ENCODE results near the gene NEAT1.

Gene NEAT1

DNA sequence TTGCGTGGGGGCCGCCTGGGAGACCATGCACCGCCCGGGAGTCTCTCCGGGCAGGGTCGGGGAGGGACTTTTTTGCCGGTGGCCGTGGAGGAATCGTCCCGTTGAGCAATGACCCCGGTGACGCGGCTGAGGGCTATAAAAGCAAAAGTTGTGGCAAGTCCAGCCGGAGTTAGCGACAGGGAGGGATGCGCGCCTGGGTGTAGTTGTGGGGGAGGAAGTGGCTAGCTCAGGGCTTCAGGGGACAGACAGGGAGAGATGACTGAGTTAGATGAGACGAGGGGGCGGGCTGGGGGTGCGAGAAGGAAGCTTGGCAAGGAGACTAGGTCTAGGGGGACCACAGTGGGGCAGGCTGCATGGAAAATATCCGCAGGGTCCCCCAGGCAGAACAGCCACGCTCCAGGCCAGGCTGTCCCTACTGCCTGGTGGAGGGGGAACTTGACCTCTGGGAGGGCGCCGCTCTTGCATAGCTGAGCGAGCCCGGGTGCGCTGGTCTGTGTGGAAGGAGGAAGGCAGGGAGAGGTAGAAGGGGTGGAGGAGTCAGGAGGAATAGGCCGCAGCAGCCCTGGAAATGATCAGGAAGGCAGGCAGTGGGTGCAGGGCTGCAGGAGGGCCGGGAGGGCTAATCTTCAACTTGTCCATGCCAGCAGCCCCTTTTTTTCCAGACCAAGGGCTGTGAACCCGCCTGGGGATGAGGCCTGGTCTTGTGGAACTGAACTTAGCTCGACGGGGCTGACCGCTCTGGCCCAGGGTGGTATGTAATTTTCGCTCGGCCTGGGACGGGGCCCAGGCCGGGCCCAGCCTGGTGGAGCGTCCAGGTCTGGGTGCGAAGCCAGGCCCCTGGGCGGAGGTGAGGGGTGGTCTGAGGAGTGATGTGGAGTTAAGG is at the start of gene NEAT1:
NEAT1 (plus strand) TSS at position 166 of the 883 bp plus-strand sequence.
- DNase-seq (ENCODE audit: low spot score): peak; percentile 80
- no peak for FAIRE-seq

DNA sequence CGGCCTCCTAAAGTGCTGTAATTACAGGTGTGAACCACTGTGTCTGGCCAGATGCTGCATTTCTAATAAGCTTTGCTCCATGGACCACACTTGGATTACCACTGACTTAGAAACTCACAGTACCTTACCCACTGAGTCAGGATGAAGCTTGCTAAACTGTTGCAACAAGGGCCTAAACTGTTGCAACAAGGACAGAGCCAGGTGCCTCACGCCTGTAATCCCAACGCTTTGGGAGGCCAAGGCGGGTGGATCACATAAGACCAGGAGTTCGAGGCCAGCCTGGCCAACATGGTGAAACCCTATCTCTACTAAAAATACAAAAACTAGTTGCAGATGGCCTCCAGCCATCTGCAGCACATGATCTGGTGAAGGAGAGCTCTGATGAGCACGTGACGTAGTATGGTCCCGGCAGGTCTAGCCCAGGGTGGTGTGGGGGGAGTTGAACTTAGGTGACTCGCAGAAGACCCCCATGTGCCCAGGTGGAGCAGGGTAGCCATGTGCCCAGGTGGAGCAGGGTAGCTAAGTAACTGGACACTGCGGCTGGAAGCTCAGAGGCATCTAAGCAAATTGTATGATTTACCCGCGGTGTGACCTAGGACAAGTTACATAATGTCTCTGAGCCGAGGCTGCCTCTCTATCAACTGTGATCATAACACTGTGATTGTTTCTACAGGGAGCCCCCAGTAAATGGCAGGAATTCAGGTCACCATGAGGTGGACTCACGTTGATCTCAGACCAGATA is 48.6 kb upstream of the NEAT1 start:
- FAIRE-seq (no peak), DNase-seq (ENCODE audit: low spot score) (no peak)

DNA sequence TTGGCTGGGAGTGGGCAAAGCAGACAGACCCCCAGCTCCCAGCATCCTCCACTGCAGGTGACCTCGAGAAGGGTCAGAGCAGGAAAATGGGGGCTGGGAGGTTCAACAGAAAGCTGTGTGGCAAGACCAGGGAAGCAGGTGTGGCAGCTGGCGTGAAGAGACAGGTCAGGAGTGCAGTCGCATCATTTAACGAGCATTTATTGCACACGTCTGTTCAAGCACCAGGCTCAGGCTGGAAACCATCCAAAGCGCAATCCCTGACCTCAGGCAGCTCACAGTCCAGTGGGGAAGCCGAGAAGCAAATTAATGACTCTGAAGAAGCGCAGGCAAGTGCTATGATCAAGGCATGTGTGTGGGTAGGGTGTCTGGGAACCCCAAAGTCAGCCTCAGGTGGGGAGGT is 47.6 kb upstream of the NEAT1 start:
- FAIRE-seq (no peak), DNase-seq (ENCODE audit: low spot score) (no peak)

DNA sequence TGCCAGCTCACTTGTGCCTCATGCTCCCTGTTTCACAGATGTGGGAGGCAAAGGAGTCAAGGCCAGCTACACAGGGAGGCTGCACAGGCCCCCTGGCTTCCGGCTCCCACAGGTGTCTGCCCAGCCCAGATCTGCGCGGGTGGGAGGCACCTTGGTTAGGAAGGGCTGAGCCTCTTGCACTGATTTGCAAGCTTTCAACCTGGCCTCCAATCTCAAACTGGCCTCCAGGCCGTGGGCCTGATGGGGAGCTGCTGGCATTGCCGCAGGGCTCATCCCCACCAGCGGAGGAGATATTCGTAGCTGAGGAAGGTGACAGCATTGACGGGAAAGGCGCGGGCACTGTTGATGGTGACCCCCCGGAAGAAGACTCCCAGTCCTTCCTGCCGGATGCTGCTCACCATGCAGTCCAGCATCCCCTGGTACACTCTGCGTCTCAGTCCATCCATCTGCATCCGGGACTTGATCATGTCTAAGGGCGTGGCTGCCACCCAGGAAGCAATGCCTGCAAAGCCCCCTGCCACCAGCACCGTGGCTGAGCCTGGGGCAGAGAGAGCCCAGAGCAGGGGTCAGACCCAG is 46.4 kb upstream of the NEAT1 start:
- no peak for FAIRE-seq
- DNase-seq (ENCODE audit: low spot score): no peak

DNA sequence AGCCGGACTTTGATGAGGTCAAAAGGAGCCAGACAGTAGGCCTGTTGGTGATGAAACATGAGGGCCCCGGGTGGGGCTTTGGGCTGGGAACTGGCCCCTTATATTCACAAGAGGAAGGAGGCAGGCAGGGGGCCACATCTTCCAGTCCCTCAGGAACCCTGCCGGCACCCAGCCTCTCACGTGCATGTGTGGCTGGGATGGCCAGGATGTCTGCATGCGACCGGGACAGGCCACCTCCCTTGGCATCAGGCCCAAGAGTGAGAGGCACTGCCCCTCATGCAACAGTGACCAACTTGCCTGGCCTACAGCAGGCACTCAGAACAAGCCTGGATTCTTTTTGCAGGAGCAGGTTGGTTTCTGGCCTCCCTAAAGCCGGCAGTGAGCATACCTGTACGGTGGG is 45.6 kb upstream of the NEAT1 start:
- FAIRE-seq (no peak), DNase-seq (ENCODE audit: low spot score) (no peak)

DNA sequence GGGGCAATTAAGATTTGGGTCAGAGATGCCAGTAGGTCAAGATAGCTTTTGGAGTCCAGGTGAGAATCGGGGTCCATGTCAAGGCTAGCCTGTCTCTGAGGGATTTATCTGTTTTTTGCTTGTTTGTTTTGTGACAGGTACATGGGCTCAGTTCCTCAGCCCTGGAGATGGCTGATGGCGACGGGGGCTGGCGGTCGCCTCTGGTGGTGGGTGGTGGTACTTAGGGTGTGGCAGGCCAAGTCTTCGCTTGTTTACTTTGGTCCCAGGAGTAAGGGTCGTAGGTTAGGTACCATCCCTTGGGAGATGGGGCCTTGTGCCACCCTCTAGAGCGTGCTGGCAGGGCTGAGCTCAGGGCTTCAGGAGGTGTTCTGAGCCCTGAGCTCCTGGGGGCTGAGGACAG is 44.8 kb upstream of the NEAT1 start:
- DNase-seq (ENCODE audit: low spot score) (no peak), FAIRE-seq (no peak)

DNA sequence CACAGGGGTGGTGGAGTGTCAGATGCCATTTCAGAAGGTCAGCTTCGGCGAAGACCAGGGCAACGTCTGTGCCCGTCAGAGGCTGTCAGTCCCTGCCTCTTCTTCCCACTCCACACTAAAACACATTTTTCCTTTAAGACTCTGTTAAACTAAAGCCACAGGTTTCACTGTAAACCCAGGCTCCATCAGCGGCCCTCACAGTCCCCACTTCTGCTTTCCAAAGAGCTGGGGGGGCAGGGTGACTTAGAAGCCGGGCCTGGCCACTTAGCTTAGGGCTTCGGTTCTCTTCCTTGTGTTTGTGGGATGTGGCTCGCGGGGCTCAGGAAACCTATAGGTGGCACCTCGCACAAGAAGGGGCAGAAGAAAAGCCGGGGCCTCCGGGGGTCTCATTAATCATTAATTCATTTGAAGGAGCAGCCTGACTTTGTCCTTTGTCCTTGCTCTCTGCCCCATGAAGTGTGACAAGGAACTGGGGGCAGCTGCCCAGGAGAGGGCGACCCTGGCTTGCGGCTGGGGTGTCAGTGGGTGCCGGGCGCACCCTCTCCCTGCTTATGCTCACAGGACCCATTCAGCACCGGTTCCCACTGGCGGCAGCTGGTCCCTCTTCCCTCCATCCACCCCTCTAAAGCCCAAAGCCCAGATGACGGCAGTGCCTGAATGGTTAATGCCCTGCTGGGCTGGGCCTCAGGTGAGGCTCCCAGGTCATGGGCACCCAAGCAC is 44.2 kb upstream of the NEAT1 start:
- no peak for DNase-seq (ENCODE audit: low spot score)
- no peak for FAIRE-seq

DNA sequence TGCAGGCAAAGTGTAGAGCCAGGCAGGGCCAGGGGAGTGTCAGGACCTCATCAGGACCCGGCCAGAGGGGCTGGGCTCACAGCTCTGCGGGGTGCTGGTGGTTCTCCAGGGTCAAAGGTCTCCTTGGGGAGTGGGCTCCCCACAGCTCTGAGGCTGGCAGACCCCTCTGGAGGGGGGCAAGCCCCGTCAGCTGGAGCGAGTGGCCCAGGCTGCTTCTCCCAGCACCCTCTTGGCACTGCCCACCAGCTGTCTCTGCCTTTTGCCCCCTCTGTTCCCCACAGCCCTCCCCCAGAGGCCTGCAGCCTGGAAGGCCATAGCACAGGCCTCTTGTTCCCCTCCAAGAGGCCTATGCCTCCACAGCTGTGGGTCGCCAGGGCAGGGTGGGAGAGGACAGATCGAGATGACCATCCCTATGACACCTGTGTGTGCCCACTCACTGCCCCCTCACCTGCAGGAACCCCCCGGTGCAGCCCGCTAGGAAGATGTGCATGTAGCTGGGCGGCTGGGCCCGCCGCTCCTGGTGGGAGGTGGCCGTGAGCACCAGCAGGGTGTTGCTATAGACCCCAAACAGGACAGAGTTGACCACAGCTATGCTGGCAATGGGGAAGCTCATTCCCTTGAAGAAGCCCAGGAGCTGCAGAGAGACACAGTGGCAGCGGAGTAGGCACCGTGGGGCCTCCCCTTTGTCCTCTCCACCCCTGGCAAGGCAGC is 43.5 kb upstream of the NEAT1 start:
- DNase-seq (ENCODE audit: low spot score) (no peak), FAIRE-seq (no peak)

DNA sequence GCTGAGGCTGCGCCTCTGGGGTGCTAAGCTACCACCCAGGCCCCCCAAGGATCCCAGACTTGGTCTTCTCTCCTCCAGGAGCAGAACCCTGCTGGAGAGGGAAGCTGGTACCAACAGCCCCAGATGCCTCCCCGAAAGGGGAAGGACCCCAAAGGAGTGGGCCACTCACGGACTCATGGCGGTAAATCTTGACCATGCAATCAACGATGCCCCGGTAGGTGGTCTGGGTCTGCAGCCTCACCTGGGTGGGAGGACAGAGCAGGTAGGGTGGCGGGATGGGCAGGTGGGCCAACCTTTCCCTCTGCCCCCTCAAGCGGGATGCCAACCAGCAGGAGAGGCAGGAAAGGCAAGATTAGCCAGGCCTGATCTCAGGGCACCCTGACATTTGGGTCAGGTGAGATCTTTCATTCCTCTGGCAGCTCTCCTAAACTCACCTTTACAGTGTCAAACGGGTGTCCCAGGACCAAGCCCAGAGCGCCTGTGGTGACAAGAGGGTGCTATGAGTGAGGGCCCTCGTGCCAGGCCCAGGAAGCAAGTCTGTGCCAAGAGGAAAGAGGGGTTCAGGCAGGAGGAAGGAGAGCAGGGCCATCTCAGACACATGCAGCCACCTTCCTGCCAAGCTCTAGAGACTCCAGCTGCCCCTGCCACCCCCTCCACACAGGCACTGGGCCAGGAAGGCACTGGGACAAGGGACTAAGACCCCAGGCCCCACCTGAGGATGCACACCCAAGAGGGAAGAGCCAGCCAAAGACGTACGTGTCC is 42.7 kb upstream of the NEAT1 start:
- DNase-seq (ENCODE audit: low spot score): no peak
- no peak for FAIRE-seq

DNA sequence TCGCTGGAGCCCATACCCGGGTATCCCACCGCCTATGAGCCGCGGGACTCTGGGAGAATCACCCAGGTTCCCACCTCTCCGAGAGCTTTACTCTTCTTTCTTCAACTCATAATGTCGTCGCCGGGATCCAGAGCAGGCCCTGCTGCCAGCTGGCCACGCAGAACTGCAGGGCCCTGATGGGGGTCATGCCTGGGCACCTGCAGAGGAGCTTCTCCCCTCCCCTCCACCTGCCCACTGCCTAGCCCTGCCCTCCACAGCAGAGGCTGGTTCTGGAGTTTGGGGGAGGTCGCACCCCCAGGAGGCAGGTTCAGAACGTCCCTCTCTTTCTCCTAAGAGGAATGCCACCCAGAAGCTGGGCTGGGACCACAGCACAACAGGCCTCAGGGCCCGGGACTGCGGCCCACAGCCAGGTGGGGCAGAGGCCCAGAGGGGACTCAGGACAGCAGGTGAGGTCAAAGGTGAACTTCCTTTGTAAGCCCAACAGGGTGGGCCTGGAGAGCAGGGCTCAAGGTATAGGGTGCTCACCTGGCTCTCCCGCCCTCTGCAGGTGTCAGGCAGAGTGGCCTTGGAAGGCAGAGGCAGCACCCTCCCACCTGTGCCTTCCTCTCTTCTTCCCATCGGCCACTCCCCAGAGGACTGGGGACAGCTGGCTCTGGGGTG is 42.0 kb upstream of the NEAT1 start:
- FAIRE-seq (no peak), DNase-seq (ENCODE audit: low spot score) (no peak)

DNA sequence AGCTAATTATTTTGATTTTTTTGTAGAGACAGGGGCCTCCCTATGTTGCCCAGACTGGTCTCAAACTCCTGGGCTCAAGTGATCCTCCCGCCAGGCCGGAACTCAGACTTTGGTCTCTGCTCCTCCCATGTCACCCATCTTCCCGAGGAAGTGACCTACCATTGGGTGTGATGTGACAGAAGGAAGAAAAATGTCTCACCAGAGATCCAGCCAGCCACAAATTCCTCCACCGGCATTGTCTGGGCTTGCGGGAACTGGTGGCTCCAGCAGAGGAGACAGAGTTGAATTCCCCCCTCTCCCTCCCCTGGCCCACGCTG is 40.9 kb upstream of the NEAT1 start:
- FAIRE-seq (peak; percentile 20), DNase-seq (ENCODE audit: low spot score) (no peak)

DNA sequence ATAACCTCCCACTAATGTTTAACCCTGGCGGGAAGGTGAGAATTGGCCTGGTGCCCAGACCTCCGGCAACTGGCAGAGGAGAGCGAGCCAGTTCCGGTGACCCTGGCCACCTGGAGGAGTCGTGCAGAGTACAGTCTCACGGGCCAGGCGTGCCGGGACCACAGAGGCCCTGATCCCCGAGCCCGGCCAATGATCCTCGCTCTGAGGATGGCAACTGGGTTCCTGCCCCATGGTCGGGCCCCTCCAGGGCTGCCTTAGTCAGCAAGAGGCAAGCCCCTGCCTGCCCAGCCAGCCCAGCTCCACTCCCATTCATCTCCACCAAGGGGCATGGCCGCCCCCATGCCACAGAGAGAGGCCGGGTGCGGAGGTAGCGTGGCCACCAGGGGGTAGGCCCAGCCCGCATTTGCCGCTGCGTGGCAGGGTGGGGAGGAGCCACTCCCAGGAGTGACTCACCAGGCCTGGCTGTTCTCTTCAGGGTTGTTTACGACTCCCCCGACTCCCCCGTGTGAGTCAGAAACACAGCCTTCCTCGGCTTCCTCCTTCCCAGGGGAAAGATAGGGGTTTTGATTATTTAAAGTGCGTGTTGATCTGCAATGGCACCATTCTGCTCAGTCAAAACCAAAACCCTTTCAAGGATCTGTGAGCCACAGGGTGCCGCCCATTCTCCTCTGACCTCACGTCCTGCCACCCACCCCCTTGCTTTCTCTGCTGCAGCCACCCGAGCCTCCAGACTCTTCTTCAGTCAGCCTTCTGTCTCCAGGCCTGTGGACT is 40.4 kb upstream of the NEAT1 start, which contains the start of gene SLC25A45:
SLC25A45 (minus strand) TSS at position 614 of the 771 bp plus-strand sequence. CDS start 695 bp downstream, outside the sequence.
- FAIRE-seq: peak; percentile 99
- peak; percentile 94 for DNase-seq (ENCODE audit: low spot score)

DNA sequence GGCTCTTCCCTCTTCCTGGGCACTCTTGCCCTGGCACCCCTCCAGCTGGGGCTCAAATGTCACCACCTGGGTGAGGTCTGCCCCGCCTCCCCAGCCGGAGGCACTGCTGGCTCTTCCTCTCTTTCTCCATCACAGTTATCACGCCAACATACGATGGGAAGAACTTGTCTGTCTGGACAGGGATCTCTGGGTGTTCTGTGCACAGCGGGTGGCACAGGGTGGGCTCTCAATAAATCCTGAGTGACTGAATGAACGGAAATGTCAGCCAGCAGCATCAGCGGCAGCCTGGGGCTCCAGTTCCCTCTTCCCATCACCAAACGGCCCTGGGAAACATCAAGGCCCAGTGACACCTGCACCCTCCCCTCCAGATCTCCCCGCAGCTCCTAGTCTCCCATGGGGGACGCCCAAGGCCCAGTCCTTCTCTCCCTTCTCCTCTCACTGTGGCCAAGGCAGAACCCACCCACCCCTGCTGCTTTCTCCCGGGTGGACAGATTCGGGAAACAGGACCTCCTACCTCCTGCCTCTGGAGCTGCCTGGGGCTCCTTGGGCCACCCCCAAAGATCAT is 39.7 kb upstream of the NEAT1 start:
- DNase-seq (ENCODE audit: low spot score) (no peak), FAIRE-seq (peak; percentile 30)

DNA sequence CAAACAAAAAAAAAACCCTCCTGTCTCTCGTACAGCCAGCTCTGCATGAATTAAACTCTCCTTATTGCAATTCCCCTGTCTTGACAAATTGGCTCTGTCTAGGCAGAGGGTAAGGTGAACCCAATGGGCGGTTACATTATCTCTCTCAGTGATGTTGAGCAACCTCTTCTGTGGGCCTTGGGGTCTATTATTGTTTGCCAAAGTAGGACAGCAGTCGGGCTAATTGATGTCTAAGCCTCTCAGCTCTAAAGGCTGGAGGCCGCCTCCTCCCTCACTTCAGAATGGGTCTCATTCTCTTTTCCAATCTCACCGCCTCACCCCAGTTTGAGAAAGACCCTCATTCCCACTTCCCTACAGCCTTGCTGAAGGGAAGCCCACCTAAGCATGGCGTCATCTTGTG is 38.8 kb upstream of the NEAT1 start:
- FAIRE-seq: no peak

DNA sequence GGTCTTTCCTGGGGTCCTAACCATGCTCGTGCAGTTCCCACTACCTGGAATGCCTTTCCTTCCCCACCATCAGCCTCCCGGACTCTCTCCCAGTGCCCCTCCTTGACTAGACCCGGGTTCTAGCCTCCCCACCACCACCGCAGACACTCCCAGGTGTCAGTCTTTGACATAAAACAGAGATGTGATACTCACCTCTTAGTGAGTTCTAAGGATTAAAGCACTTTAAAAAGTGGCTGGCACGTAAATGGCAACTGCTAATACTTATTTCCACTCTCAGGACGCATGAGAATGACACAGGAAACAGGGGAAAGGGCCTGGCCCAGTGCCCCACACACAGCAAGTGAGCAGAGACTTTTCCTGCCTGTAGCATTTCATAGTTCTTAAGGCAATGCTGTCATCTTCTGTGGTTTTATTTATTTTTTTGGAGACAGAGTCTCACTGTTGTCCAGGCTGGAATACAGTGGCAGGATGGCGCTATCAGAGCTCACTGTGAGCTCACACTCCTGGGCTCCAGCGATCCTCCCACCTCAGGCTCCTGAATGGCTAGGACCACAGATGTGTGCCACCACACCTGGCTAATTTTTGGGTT is 38.2 kb upstream of the NEAT1 start:
- FAIRE-seq (no peak), DNase-seq (ENCODE audit: low spot score) (no peak)

More for the DNA sequence above, 38.8 kb upstream of the NEAT1 start:
- no peak for DNase-seq (ENCODE audit: low spot score)

DNA sequence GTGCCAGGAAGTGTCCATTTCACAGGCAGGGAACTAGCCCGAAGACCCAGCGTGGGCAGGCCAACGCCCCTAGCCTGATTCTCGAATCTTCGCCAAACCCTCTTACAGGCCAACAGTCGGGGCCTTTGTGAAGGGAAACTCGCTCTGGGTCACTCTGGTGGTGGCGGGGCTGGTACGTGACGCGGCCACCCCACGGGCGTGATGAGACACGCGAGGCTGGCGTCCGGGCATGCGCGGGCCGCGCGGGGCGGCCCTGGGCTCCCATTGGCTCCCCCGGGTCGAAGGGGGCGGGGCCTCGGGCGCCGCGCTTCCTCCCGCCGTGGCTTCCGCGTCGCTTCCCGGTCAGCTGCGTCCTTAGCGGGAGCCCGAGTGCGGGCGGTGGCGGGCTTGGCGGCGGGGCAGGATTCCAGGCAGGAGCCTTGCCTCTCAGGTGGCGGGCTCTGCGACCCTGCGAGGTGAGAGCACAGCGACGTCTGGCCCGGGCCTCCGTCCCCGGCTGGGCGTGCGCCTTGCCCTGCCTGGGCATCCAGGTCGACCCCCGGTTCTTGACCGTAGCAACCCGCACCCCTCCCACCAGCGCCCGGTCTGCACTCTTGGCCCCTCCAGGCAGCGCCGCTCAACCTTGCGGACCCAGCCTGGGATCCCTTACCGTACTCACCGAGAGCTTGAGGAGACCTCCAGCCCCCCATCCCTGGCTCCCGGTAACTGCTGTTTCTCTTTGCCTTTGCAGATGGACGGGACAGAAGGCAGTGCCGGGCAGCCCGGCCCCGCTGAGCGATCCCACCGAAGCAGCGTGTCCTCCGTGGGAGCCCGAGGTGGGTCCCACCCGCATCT is 36.1 kb upstream of the NEAT1 start, which contains the start of gene FRMD8:
FRMD8 (plus strand) TSS at position 331 of the 834 bp plus-strand sequence; CDS start at position 731, 400 bp downstream.
- FAIRE-seq (no peak), DNase-seq (ENCODE audit: low spot score) (peak; percentile 92)

DNA sequence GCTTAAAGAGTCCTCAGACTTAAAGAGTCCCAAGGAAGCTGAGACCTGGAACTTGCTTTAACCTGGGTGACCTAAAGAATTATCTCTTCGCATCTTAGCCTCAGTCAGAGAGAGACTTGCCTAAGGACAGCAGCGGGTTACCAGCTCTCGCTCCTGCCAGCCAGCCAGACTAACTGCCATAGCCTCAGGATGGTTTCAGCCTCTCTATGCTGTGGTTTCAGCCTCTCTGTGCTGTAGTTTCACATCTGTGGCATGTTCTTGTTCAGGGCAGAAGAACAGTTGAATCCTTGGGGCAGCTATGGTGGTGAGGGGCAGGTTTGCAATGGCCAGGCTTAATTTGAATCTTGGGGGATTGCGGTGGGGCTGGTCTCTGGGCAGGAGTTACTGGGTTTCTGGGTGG is 33.9 kb upstream of the NEAT1 start:
- FAIRE-seq (no peak), DNase-seq (ENCODE audit: low spot score) (no peak)

Data from urothelium cell line (cell line).